Adrenal gland (tissue), 5 donors: Measurements from ENCODE around the gene TK2.

ENCODE experiments used
- CTCF ChIP-seq, 6 experiments: fragments of 450-650 bp in 4 of 6; fragments of 200-600 bp in 2 of 6; sonication (generic) in 1 of 6; IDR thresholded peaks; 1 replicate in 5 of 6; 2 replicates in 1 of 6; pipeline versions ENCODE4 v1.5.1 to v1.8.0; 2016 to 2021; ENCODE audit warnings: antibody characterized with exemption in 6 of 6, mild to moderate bottlenecking in 2 of 6, moderate library complexity in 1 of 6
- POLR2A ChIP-seq, 2 donors: fragments of 450-650 bp; IDR thresholded peaks; one replicate each; pipeline ENCODE4 v1.6.1; 2017; ENCODE audit warnings: antibody characterized with exemption in 2 of 2, mild to moderate bottlenecking in 2 of 2, moderate library complexity in 1 of 2
- donor health status: DM: no; HTN: no; CAD: no.

- TF ChIP-seq CTCF (IDR thresholded peaks at IDR 0.05) (no peak), POLR2A (IDR thresholded peaks at IDR 0.05) (no peak)
Measured at GRCh38 chr16:66458853-66459252, 91.1 kb downstream of the TK2 start.
